Measurements from ENCODE around the gene CMSS1. TPM values are rescaled to one million over a fixed set of nuclear protein-coding genes. Genes with fewer than 3 reads are reported as not detected.

Gene CMSS1
- total and polyA plus RNA-seq, 2 of the 13 experiments (the other 11 are each of a cell fraction or from before 2014, with no cell fraction given) = 6.4 to 48.7 TPM

- peak; percentile 92 for TF ChIP-seq CTCF (CRISPR knock-in tag; IDR thresholded peaks at IDR 0.05)
- no peak for TF ChIP-seq ZUFSP (CRISPR knock-in tag; IDR thresholded peaks at IDR 0.05; ENCODE audit: borderline replicate concordance)
- no peak for TF ChIP-seq ZNF441 (CRISPR knock-in tag; IDR thresholded peaks at IDR 0.05; ENCODE audit: borderline replicate concordance)
- TF ChIP-seq HMGXB3 (CRISPR knock-in tag; IDR thresholded peaks at IDR 0.05; ENCODE audit: borderline replicate concordance) = no peak
- no peak for TF ChIP-seq ZFYVE20 (CRISPR knock-in tag; IDR thresholded peaks at IDR 0.05; ENCODE audit: borderline replicate concordance, low read depth)
- peak; percentile 53; the same call in 1 of the 2 replicates for TF ChIP-seq GATAD1 (CRISPR knock-in tag; IDR thresholded peaks at IDR 0.05)
- TF ChIP-seq HDAC1 (CRISPR knock-in tag; IDR thresholded peaks at IDR 0.05) = no peak
- TF ChIP-seq AHDC1 (CRISPR knock-in tag; IDR thresholded peaks at IDR 0.05; ENCODE audit: borderline replicate concordance) = no peak
- TF ChIP-seq ZKSCAN8 (CRISPR knock-in tag; IDR thresholded peaks at IDR 0.05; ENCODE audit: borderline replicate concordance) = peak; percentile 55; the same call in 1 of the 2 replicates
- no peak; a peak in 1 of 4 replicates for TF ChIP-seq KLF16 (CRISPR knock-in tag; IDR thresholded peaks at IDR 0.05)
- TF ChIP-seq NBN (conservative IDR thresholded peaks at IDR 0.05) = no peak
- no peak for TF ChIP-seq KAT2B (IDR thresholded peaks at IDR 0.05; ENCODE audit: borderline replicate concordance, low read depth, low read length)
- peak; percentile 17; the same call in 1 of the 2 replicates for TF ChIP-seq SP5 (CRISPR knock-in tag; IDR thresholded peaks at IDR 0.05; ENCODE audit: borderline replicate concordance, low read depth)
- no peak for TF ChIP-seq RBM22 (optimal IDR thresholded peaks at IDR 0.05; ENCODE audit: low read length)
- TF ChIP-seq PRPF4 (IDR thresholded peaks at IDR 0.05; ENCODE audit: low read depth, low read length, poor library complexity, severe bottlenecking) = no peak
- TF ChIP-seq ZNF605 (CRISPR knock-in tag; IDR thresholded peaks at IDR 0.05) = no peak
- no peak for TF ChIP-seq ZMAT3 (CRISPR knock-in tag; conservative IDR thresholded peaks at IDR 0.05)
These were observed 251.2 kb downstream of the CMSS1 start (continued) for GRCh38 chr3:100068826-100069225.

All from HepG2 (cell line).